Hepatocyte (in vitro differentiated cells): Measurements from ENCODE around the gene FMN1. TPM values are rescaled to one million over a fixed set of nuclear protein-coding genes. Genes with fewer than 3 reads are reported as not detected.

Experiments used
- DNase-seq: peaks from one replicate; pipeline ENCODE4 v3.0.0-alpha.2; 2016; ENCODE audit warnings: low spot score
- H2AFZ ChIP-seq: fragments of 200-600 bp; sonication (generic); 2 replicates; pipeline ENCODE4 v1.6.0; 2016; ENCODE audit warnings: antibody characterized with exemption, mild to moderate bottlenecking
- H3K27ac ChIP-seq: fragments of 200-600 bp; sonication (generic); 2 replicates; pipeline ENCODE4 v1.5.1; 2016; ENCODE audit warnings: mild to moderate bottlenecking
- H3K27me3 ChIP-seq: fragments of 200-600 bp; sonication (generic); 2 replicates; pipeline ENCODE4 v1.6.1; 2016
- H3K36me3 ChIP-seq: fragments of 200-600 bp; sonication (generic); replicated peaks from 2 replicates; pipeline ENCODE4 v1.5.1; 2016; ENCODE audit warnings: low read depth; ENCODE audit not compliant: insufficient read depth
- H3K4me1 ChIP-seq: fragments of 200-600 bp; sonication (generic); 2 replicates; pipeline ENCODE4 v1.5.1; 2016; ENCODE audit warnings: mild to moderate bottlenecking, moderate library complexity; ENCODE audit not compliant: insufficient read depth
- H3K4me2 ChIP-seq: fragments of 200-600 bp; sonication (generic); 2 replicates; pipeline ENCODE4 v1.6.0; 2016
- H3K4me3 ChIP-seq: fragments of 200-600 bp; sonication (generic); 2 replicates; pipeline ENCODE4 v1.5.1; 2016; ENCODE audit warnings: mild to moderate bottlenecking
- H3K79me2 ChIP-seq: fragments of 200-600 bp; sonication (generic); 2 replicates; pipeline ENCODE4 v1.6.0; 2017; ENCODE audit warnings: mild to moderate bottlenecking
- H3K9me2 ChIP-seq: fragments of 200-600 bp; sonication (generic); replicated peaks from 2 replicates; pipeline ENCODE4 v1.6.0; 2017; ENCODE audit warnings: mild to moderate bottlenecking; ENCODE audit not compliant: insufficient read depth
- H3K9me3 ChIP-seq: fragments of 200-600 bp; sonication (generic); 2 replicates; pipeline ENCODE4 v1.5.1; 2016; ENCODE audit warnings: low read depth, mild to moderate bottlenecking
- H4K20me1 ChIP-seq: fragments of 200-600 bp; sonication (generic); 2 replicates; pipeline ENCODE4 v1.6.0; 2016; ENCODE audit warnings: mild to moderate bottlenecking; ENCODE audit not compliant: insufficient read depth, poor library complexity, severe bottlenecking
- EZH2 ChIP-seq: fragments of 200-600 bp; sonication (generic); IDR thresholded peaks from 2 replicates; pipeline ENCODE4 v1.6.1; 2016; ENCODE audit warnings: antibody characterized with exemption, mild to moderate bottlenecking, borderline replicate concordance
- EZH2phosphoT487 ChIP-seq: fragments of 200-600 bp; sonication (generic); IDR thresholded peaks from one replicate; pipeline ENCODE4 v1.6.1; 2018; ENCODE audit warnings: antibody characterized with exemption, mild to moderate bottlenecking, low read depth, moderate library complexity; ENCODE audit not compliant: unreplicated experiment, severe bottlenecking
- WGBS: methylation state at CpG from one replicate; pipeline ENCODE4 v1.1.6; 2016; ENCODE audit warnings: low lambda C conversion rate; ENCODE audit errors: missing lambda C conversion rate; 5-methylcytosine and 5-hydroxymethylcytosine counted together
- polyA plus RNA-seq: library from polyadenylated mRNA; unstranded; fragments of >200 nt; fragmentation: Nextera tagmentation; extraction: Ambion mirVana; gene quantifications from 2 replicates; pipeline ENCODE4 v1.2.1, GENCODE V29; 2016
- total RNA-seq: library from RNA; depleted of rRNA; stranded (reverse); fragments of >200 nt; gene quantifications from 2 replicates; pipeline ENCODE4 v1.2.3, GENCODE V29; 2014
- TF ChIP-seq, protein P1 (sequence below): fragments of 200-600 bp; sonication (generic); IDR thresholded peaks from 2 replicates; pipeline ENCODE4 v1.5.1; 2016; ENCODE audit warnings: antibody characterized with exemption, mild to moderate bottlenecking; ENCODE audit not compliant: poor library complexity

The FMN1 gene
- total and polyA plus RNA-seq, 2 experiments from 2014 or later: 0.07 to 0.70 TPM

- peaks cover 4% of the 10 kb centered on the region for H3K27me3 ChIP-seq
- peaks cover 7% of the 10 kb centered on the region for H3K4me1 ChIP-seq
- DNase-seq: peak; percentile 32
- TF ChIP-seq EZH2: no peak
- no peak for TF ChIP-seq EZH2phosphoT487
- TF ChIP-seq, protein P1, sequence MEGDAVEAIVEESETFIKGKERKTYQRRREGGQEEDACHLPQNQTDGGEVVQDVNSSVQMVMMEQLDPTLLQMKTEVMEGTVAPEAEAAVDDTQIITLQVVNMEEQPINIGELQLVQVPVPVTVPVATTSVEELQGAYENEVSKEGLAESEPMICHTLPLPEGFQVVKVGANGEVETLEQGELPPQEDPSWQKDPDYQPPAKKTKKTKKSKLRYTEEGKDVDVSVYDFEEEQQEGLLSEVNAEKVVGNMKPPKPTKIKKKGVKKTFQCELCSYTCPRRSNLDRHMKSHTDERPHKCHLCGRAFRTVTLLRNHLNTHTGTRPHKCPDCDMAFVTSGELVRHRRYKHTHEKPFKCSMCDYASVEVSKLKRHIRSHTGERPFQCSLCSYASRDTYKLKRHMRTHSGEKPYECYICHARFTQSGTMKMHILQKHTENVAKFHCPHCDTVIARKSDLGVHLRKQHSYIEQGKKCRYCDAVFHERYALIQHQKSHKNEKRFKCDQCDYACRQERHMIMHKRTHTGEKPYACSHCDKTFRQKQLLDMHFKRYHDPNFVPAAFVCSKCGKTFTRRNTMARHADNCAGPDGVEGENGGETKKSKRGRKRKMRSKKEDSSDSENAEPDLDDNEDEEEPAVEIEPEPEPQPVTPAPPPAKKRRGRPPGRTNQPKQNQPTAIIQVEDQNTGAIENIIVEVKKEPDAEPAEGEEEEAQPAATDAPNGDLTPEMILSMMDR: no peak
- WGBS: 45% methylated on average over 11 of the region's 11 CpGs
- H3K79me2 ChIP-seq: no peaks in the 10 kb centered on the region
- peak overlapping the region; percentile 20 for H3K27ac ChIP-seq
- no peaks in the 10 kb centered on the region for H3K9me2 ChIP-seq
- no peak overlapping the region for H3K4me3 ChIP-seq
- H4K20me1 ChIP-seq: no peaks in the 10 kb centered on the region
- no peaks in the 10 kb centered on the region for H3K9me3 ChIP-seq
- peak overlapping the region; percentile 64 for H3K4me2 ChIP-seq
- H3K36me3 ChIP-seq: no peaks in the 10 kb centered on the region
- H2AFZ ChIP-seq: peak overlapping the region; percentile 10
Measured at GRCh38 chr15:32818758-32819447, 375.6 kb downstream of the FMN1 start.

- no peaks in the 10 kb centered on the region for H3K79me2 ChIP-seq
- H2AFZ ChIP-seq: no peak overlapping the region
- no peaks in the 10 kb centered on the region for H4K20me1 ChIP-seq
- H3K4me2 ChIP-seq: no peak overlapping the region
- H3K36me3 ChIP-seq: no peaks in the 10 kb centered on the region
- peaks cover 7% of the 10 kb centered on the region for H3K4me1 ChIP-seq
- no peaks in the 10 kb centered on the region for H3K9me3 ChIP-seq
- no peak for DNase-seq
- H3K27me3 ChIP-seq: peaks cover 4% of the 10 kb centered on the region
- no peak for TF ChIP-seq EZH2
- TF ChIP-seq, protein P1: no peak
- TF ChIP-seq EZH2phosphoT487: no peak
- no peak overlapping the region for H3K27ac ChIP-seq
- H3K9me2 ChIP-seq: no peaks in the 10 kb centered on the region
- H3K4me3 ChIP-seq: no peak overlapping the region
Measured at GRCh38 chr15:32817577-32817976, 376.9 kb downstream of the FMN1 start.

- Histone ChIP-seq H4K20me1 (no peaks in the 10 kb centered on the region), H2AFZ (no peak overlapping the region), H3K36me3 (no peaks in the 10 kb centered on the region), H3K4me1 (peaks cover 6% of the 10 kb centered on the region), H3K9me3 (peaks cover 3% of the 10 kb centered on the region), H3K27me3 (no peaks in the 10 kb centered on the region), H3K4me3 (no peak overlapping the region), H3K27ac (no peak overlapping the region), H3K79me2 (no peaks in the 10 kb centered on the region), H3K4me2 (no peak overlapping the region), H3K9me2 (no peaks in the 10 kb centered on the region)
- WGBS: 84% methylated on average over 1 of the region's 1 CpG
- DNase-seq: no peak
- no peak for TF ChIP-seq EZH2phosphoT487
- no peak for TF ChIP-seq EZH2
- TF ChIP-seq, protein P1: no peak
Measured at GRCh38 chr15:32807331-32807730, 387.2 kb downstream of the FMN1 start.
